ENCODE results near the gene CAMTA1.

DNA sequence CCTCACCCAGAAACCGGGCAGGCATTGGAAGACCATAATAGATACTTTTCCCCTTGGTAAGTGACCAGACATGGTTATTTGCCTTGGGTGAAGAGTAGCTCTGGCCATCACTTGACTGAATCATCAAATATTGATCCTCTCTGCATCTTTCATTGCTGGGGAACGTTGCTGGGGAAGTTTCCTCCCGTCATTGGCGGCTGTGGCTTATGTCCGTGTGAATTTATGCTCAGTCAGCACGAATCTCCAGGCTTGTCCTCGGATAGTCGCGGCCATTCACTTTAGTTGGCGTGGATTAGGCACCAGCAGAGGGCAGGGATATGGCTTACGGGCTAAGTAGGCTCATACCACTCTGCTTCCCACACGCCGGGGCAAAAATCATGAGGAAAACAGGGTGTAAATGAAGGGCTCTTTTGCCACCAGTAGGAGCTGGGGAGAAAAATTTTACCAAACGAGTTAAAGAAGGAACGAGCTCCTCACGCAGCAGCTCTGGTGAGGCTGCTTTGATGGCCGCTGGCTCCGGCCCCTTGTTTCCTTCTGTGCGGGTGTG lies 473.4 kb downstream of the CAMTA1 start:
- TF ChIP-seq, protein P1, sequence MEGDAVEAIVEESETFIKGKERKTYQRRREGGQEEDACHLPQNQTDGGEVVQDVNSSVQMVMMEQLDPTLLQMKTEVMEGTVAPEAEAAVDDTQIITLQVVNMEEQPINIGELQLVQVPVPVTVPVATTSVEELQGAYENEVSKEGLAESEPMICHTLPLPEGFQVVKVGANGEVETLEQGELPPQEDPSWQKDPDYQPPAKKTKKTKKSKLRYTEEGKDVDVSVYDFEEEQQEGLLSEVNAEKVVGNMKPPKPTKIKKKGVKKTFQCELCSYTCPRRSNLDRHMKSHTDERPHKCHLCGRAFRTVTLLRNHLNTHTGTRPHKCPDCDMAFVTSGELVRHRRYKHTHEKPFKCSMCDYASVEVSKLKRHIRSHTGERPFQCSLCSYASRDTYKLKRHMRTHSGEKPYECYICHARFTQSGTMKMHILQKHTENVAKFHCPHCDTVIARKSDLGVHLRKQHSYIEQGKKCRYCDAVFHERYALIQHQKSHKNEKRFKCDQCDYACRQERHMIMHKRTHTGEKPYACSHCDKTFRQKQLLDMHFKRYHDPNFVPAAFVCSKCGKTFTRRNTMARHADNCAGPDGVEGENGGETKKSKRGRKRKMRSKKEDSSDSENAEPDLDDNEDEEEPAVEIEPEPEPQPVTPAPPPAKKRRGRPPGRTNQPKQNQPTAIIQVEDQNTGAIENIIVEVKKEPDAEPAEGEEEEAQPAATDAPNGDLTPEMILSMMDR (IDR thresholded peaks at IDR 0.05), result no peak
- TF ChIP-seq POLR2A (IDR thresholded peaks at IDR 0.05) (no peak), POLR2AphosphoS5 (IDR thresholded peaks at IDR 0.05) (no peak)

Measured in prostate gland (tissue), 2 donors.